Testis (tissue), 3 donors: ENCODE data around the gene UCN. TPM values are rescaled to one million over a fixed set of nuclear protein-coding genes. Genes with fewer than 3 reads are reported as not detected.

Experiments
- DNase-seq: peaks from one replicate; pipeline ENCODE4 v3.0.0-alpha.2; 2019
- H3K27ac ChIP-seq, 2 donors: fragments of 200-600 bp; sonication (generic); one replicate each; pipeline ENCODE4 v1.5.1; 2019
- H3K27me3 ChIP-seq: fragments of 200-600 bp; sonication (generic); one replicate; pipeline ENCODE4 v1.5.1; 2019
- H3K36me3 ChIP-seq: fragments of 200-600 bp; sonication (generic); one replicate; pipeline ENCODE4 v1.5.1; 2017; ENCODE audit warnings: low read depth; ENCODE audit errors: missing control alignments
- H3K4me1 ChIP-seq: fragments of 200-600 bp; sonication (generic); one replicate; pipeline ENCODE4 v1.5.1; 2019
- H3K4me3 ChIP-seq, 2 donors: fragments of 200-600 bp; sonication (generic); one replicate each; pipeline ENCODE4 v1.5.1; 2017 to 2019
- H3K9me3 ChIP-seq: fragments of 200-600 bp; sonication (generic); one replicate; pipeline ENCODE4 v1.5.1; 2017
- CTCF ChIP-seq, 3 experiments: fragments of 450-650 bp in 2 of 3; fragments of 200-600 bp in 1 of 3; sonication (generic) in 1 of 3; IDR thresholded peaks; one replicate each; pipeline ENCODE4 v1.5.1; 2016 to 2019; ENCODE audit warnings: antibody characterized with exemption in 3 of 3, mild to moderate bottlenecking in 2 of 3, moderate library complexity in 1 of 3
- POLR2A ChIP-seq: fragments of 450-650 bp; IDR thresholded peaks from one replicate; pipeline ENCODE4 v1.6.1; 2017; ENCODE audit warnings: antibody characterized with exemption, mild to moderate bottlenecking, moderate library complexity
- WGBS, 2 donors: methylation state at CpG; one replicate each; pipeline ENCODE4 v1.1.5; 2018; 5-methylcytosine and 5-hydroxymethylcytosine counted together
- intact Hi-C: fragments of 100-400 bp; cut with DNase I; formaldehyde crosslinking; loops from one replicate; pipeline ENCODE4 v1.15.1; 2023; ENCODE audit warnings: low total_unique reads
- polyA plus RNA-seq: library from polyadenylated mRNA; stranded (reverse); fragments of 350-450 nt; fragmentation: Illumina TruSeq; extraction: RNeasy Lipid Tissue Mini Kit (QIAGEN cat#74804); gene quantifications from one replicate; pipeline ENCODE4 v1.2.3, GENCODE V29; 2014; ENCODE audit warnings: low read depth, low replicate concordance; ENCODE audit not compliant: insufficient read depth
- total RNA-seq, 2 donors: library from RNA; depleted of rRNA; stranded (reverse); fragments of >200 nt; gene quantifications; one replicate each; pipeline ENCODE4 v1.2.3, GENCODE V29; 2016

Gene UCN
- total and polyA plus RNA-seq, 3 donors from 2014 or later = 0.75 to 18.8 (median 16.2) TPM

GRCh38 chr2:27290549-27290948 lies 17.7 kb downstream of the UCN start:
- H3K4me1 ChIP-seq = no peaks in the 10 kb centered on the region
- H3K9me3 ChIP-seq = no peaks in the 10 kb centered on the region
- DNase-seq = no peak
- intact Hi-C loops = no loop called here
- TF ChIP-seq POLR2A (no peak), CTCF (IDR thresholded peaks at IDR 0.05) (no peak)
- no peak overlapping the region for H3K4me3 ChIP-seq
- no peak overlapping the region for H3K27ac ChIP-seq
- H3K27me3 ChIP-seq = no peaks in the 10 kb centered on the region
- no peaks in the 10 kb centered on the region for H3K36me3 ChIP-seq
- WGBS, 2 donors = 90 to 91% methylated on average over 5 of the region's 5 CpGs

- WGBS, 2 donors = 59 to 73% methylated on average over 3 of the region's 3 CpGs
- DNase-seq = no peak
- H3K4me1 ChIP-seq = no peaks in the 10 kb centered on the region
- no peak overlapping the region for H3K4me3 ChIP-seq
- H3K27ac ChIP-seq = no peak overlapping the region
- no peaks in the 10 kb centered on the region for H3K27me3 ChIP-seq
- no peak for TF ChIP-seq CTCF (IDR thresholded peaks at IDR 0.05)
- no peak for TF ChIP-seq POLR2A
- H3K36me3 ChIP-seq = no peaks in the 10 kb centered on the region
- no peaks in the 10 kb centered on the region for H3K9me3 ChIP-seq
- intact Hi-C loops = no loop called here
These were observed 19.6 kb downstream of the UCN start for GRCh38 chr2:27288610-27289009.

- Histone ChIP-seq H3K27ac (no peak overlapping the region), H3K36me3 (no peaks in the 10 kb centered on the region), H3K9me3 (no peaks in the 10 kb centered on the region), H3K27me3 (no peaks in the 10 kb centered on the region), H3K4me3 (no peak overlapping the region), H3K4me1 (peaks cover 27% of the 10 kb centered on the region)
- TF ChIP-seq CTCF (IDR thresholded peaks at IDR 0.05) (no peak), POLR2A (no peak)
- intact Hi-C loops = no loop called here
- 84 to 94% methylated on average over 6 of the region's 6 CpGs for WGBS, 2 donors
- no peak for DNase-seq
These were observed 22.8 kb downstream of the UCN start for GRCh38 chr2:27285481-27285880.

GRCh38 chr2:27284996-27285395 lies 23.2 kb downstream of the UCN start:
- TF ChIP-seq CTCF (IDR thresholded peaks at IDR 0.05) = no peak
- TF ChIP-seq POLR2A = no peak
- peaks cover 32% of the 10 kb centered on the region for H3K4me1 ChIP-seq
- 71 to 90% methylated on average over 1 of the region's 1 CpG for WGBS, 2 donors
- H3K9me3 ChIP-seq = no peaks in the 10 kb centered on the region
- no peaks in the 10 kb centered on the region for H3K36me3 ChIP-seq
- no peak overlapping the region for H3K4me3 ChIP-seq
- H3K27me3 ChIP-seq = no peaks in the 10 kb centered on the region
- H3K27ac ChIP-seq = no peak overlapping the region
- intact Hi-C loops = no loop called here
- DNase-seq = no peak

- TF ChIP-seq CTCF (IDR thresholded peaks at IDR 0.05) = no peak
- TF ChIP-seq POLR2A = no peak
- intact Hi-C loops = no loop called here
- H3K4me1 ChIP-seq = peaks cover 36% of the 10 kb centered on the region
- 35 to 53% methylated on average over 4 to 5 of the region's 5 CpGs for WGBS, 2 donors
- H3K9me3 ChIP-seq = no peaks in the 10 kb centered on the region
- no peaks in the 10 kb centered on the region for H3K27me3 ChIP-seq
- no peak for DNase-seq
- no peak overlapping the region for H3K4me3 ChIP-seq
- H3K27ac ChIP-seq = peak overlapping the region; percentile 38 to 52
- H3K36me3 ChIP-seq = no peaks in the 10 kb centered on the region
These were observed 25.4 kb downstream of the UCN start for GRCh38 chr2:27282892-27283291.
